K562 (cell line): Measurements from ENCODE around the gene MPC2. TPM values are rescaled to one million over a fixed set of nuclear protein-coding genes. Genes with fewer than 3 reads are reported as not detected.
A peak's percentile ranks its signal among the peaks of the same experiment; 100 is the strongest.

ENCODE experiments used
- BDP1 ChIP-seq: IDR thresholded peaks from 3 replicates; pipeline ENCODE4 v1.6.1; 2011; ENCODE audit not compliant: insufficient read length, insufficient read depth
- BRCA1 ChIP-seq, 2 experiments: fragments of 450-650 bp in 1 of 2; sonication (generic) in 1 of 2; formaldehyde crosslinking in 1 of 2; IDR thresholded peaks; 2 replicates each; pipeline versions ENCODE4 v1.5.0 to v1.6.1; 2017 to 2020; ENCODE audit warnings: mild to moderate bottlenecking in 1 of 2, missing genetic modification reagents in 1 of 2
- CAMTA2 ChIP-seq: fragments of 250-450 bp; sonication (Bioruptor Pico); conservative IDR thresholded peaks from 2 replicates; pipeline ENCODE4 v1.5.1; 2022
- CSDE1 ChIP-seq, 2 experiments: fragments of 450-650 bp; IDR thresholded peaks; 2 replicates each; pipeline ENCODE4 v1.6.1; 2016; ENCODE audit warnings: mild to moderate bottlenecking in 1 of 2
- DEAF1 ChIP-seq: fragments of 450-650 bp; formaldehyde crosslinking; IDR thresholded peaks from 2 replicates; pipeline ENCODE4 v1.4.0; 2020; ENCODE audit warnings: mild to moderate bottlenecking, moderate library complexity
- EP300 ChIP-seq: IDR thresholded peaks from 2 replicates; pipeline ENCODE4 v1.6.1; 2012; ENCODE audit warnings: low read length, improper control_type of control experiment
- ETV1 ChIP-seq: fragments of 450-650 bp; conservative IDR thresholded peaks from 2 replicates; pipeline ENCODE4 v1.6.1; 2016; ENCODE audit warnings: missing genetic modification characterization, control low read depth, low read depth, missing compliant biosample characterization
- FOXP1 ChIP-seq: sonication (generic); formaldehyde crosslinking; IDR thresholded peaks from 2 replicates; pipeline ENCODE4 v1.8.0; 2022; ENCODE audit warnings: mild to moderate bottlenecking, missing genetic modification reagents
- HDAC3 ChIP-seq: fragments of 450-650 bp; IDR thresholded peaks from 2 replicates; pipeline ENCODE4 v1.6.1; 2018; ENCODE audit warnings: borderline replicate concordance, mild to moderate bottlenecking, moderate library complexity; ENCODE audit not compliant: partially characterized antibody
- KDM2B ChIP-seq: fragments of 250-450 bp; sonication (Bioruptor Pico); IDR thresholded peaks from 2 replicates; pipeline ENCODE4 v1.8.0; 2021; ENCODE audit warnings: mild to moderate bottlenecking, moderate library complexity
- KDM4B ChIP-seq, 2 experiments: fragments of 450-650 bp in 1 of 2; sonication (generic) in 1 of 2; IDR thresholded peaks; 2 replicates each; pipeline ENCODE4 v1.6.1; 2016 to 2017; ENCODE audit warnings: borderline replicate concordance in 2 of 2, antibody characterized with exemption in 1 of 2, low read depth in 1 of 2, mild to moderate bottlenecking in 1 of 2
- LEF1 ChIP-seq: fragments of 450-650 bp; IDR thresholded peaks from 2 replicates; pipeline ENCODE4 v1.6.1; 2016; ENCODE audit warnings: mild to moderate bottlenecking
- MAFK ChIP-seq: IDR thresholded peaks from 2 replicates; pipeline ENCODE4 v1.6.1; 2011; ENCODE audit warnings: low read length, improper control_type of control experiment
- MECOM ChIP-seq: fragments of 250-450 bp; sonication (Bioruptor Pico); IDR thresholded peaks from 2 replicates; pipeline ENCODE4 v1.8.0; 2022; ENCODE audit warnings: inconsistent platforms
- RBM34 ChIP-seq: fragments of 200-400 bp; formaldehyde crosslinking; IDR thresholded peaks from 2 replicates; pipeline ENCODE4 v1.6.1; 2018; ENCODE audit warnings: low read length, borderline replicate concordance; ENCODE audit not compliant: insufficient read depth
- RFX5 ChIP-seq: IDR thresholded peaks from 2 replicates; pipeline ENCODE4 v1.6.1; 2011; ENCODE audit warnings: low read depth, mild to moderate bottlenecking, improper control_type of control experiment, low read length
- SETDB1 ChIP-seq: IDR thresholded peaks from one replicate; pipeline ENCODE4 v1.6.1; 2012; ENCODE audit warnings: low read length, control low read depth, inconsistent platforms
- SMAD2 ChIP-seq: fragments of 150-350 bp; IDR thresholded peaks from 2 replicates; pipeline ENCODE4 v1.6.1; 2014; ENCODE audit warnings: low read depth, mild to moderate bottlenecking, low read length
- STAG1 ChIP-seq: sonication (generic); formaldehyde crosslinking; IDR thresholded peaks from 2 replicates; pipeline ENCODE4 v1.5.0; 2020; ENCODE audit warnings: missing genetic modification reagents, borderline replicate concordance
- TEAD1 ChIP-seq, 2 experiments: fragments of 450-650 bp in 1 of 2; sonication (generic) in 1 of 2; formaldehyde crosslinking; IDR thresholded peaks; 2 replicates each; pipeline versions ENCODE4 v1.4.0 to v1.8.0; 2020 to 2022; ENCODE audit warnings: mild to moderate bottlenecking in 2 of 2, missing genetic modification reagents in 1 of 2
- TEAD2 ChIP-seq: fragments of 450-650 bp; IDR thresholded peaks from 2 replicates; pipeline ENCODE4 v1.6.1; 2016; ENCODE audit warnings: missing genetic modification characterization, control low read depth, missing compliant biosample characterization
- ZBTB17 ChIP-seq: fragments of 450-650 bp; formaldehyde crosslinking; IDR thresholded peaks from 2 replicates; pipeline ENCODE4 v1.4.0; 2020; ENCODE audit warnings: mild to moderate bottlenecking
- ZNF347 ChIP-seq: fragments of 450-650 bp; formaldehyde crosslinking; IDR thresholded peaks from 2 replicates; pipeline ENCODE4 v1.4.0; 2020; ENCODE audit warnings: low read depth, mild to moderate bottlenecking, moderate library complexity
- ZNF644 ChIP-seq: fragments of 200-800 bp; sonication (Bioruptor generic); IDR thresholded peaks from 2 replicates; pipeline ENCODE4 v1.6.1; 2016; ENCODE audit warnings: low read depth, missing genetic modification characterization, missing compliant biosample characterization
- ZNF76 ChIP-seq: fragments of 250-450 bp; sonication (Bioruptor Pico); IDR thresholded peaks from 2 replicates; pipeline ENCODE4 v1.4.0; 2020; ENCODE audit warnings: mild to moderate bottlenecking, moderate library complexity, borderline replicate concordance
- polyA plus RNA-seq, 8 experiments: library from polyadenylated mRNA; depleted of rRNA in 4 of 8; stranded (reverse) in 5 of 8; unstranded in 3 of 8; fragments of >200 nt; fragmentation: Nextera tagmentation in 2 of 8; fragmentation: Illumina TruSeq in 1 of 8; extraction: Ambion mirVana in 2 of 8; extraction: Trizol in 1 of 8; gene quantifications; 2 replicates each; pipeline versions ENCODE4 v1.2.1 to v1.2.3, GENCODE V29; 2011 to 2014; ENCODE audit warnings: inconsistent platforms in 1 of 8, missing spikeins in 1 of 8
- total RNA-seq, 7 experiments: library from RNA; depleted of rRNA in 6 of 7; stranded (reverse); fragments of >200 nt in 6 of 7; fragmentation: Illumina TruSeq in 2 of 7; extraction: Trizol in 2 of 7; gene quantifications; 2 replicates each; pipeline versions ENCODE4 v1.2.1 to v1.2.3, GENCODE V29; 2011 to 2021; ENCODE audit warnings: low replicate concordance in 1 of 7
- TF ChIP-seq, protein P1 (sequence below): fragments of 450-650 bp; IDR thresholded peaks from one replicate; pipeline ENCODE4 v1.6.1; 2018; ENCODE audit warnings: mild to moderate bottlenecking, moderate library complexity; ENCODE audit not compliant: partially characterized antibody

Gene MPC2
- total and polyA plus RNA-seq, 9 of the 15 experiments (the other 6 are each of a cell fraction or from before 2014, with no cell fraction given): 70.7 to 179 (median 144) TPM

GRCh38 chr1:167923324-167924056 lies 13.4 kb downstream of the MPC2 start (continued):
- TF ChIP-seq DEAF1 (CRISPR knock-in tag): no peak
- no peak for TF ChIP-seq KDM4B (IDR thresholded peaks at IDR 0.05; ENCODE audit: borderline replicate concordance in 2 of 2, low read depth in 1 of 2)
- TF ChIP-seq BDP1: no peak
- no peak for TF ChIP-seq TEAD2 (tag)
- TF ChIP-seq ZNF347: no peak
- TF ChIP-seq SETDB1: no peak
- no peak; a peak in 1 of 4 replicates for TF ChIP-seq CSDE1 (IDR thresholded peaks at IDR 0.05)
- TF ChIP-seq RFX5: no peak
- TF ChIP-seq RBM34: no peak
- TF ChIP-seq, protein P1, sequence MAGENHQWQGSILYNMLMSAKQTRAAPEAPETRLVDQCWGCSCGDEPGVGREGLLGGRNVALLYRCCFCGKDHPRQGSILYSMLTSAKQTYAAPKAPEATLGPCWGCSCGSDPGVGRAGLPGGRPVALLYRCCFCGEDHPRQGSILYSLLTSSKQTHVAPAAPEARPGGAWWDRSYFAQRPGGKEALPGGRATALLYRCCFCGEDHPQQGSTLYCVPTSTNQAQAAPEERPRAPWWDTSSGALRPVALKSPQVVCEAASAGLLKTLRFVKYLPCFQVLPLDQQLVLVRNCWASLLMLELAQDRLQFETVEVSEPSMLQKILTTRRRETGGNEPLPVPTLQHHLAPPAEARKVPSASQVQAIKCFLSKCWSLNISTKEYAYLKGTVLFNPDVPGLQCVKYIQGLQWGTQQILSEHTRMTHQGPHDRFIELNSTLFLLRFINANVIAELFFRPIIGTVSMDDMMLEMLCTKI: no peak
- TF ChIP-seq ZBTB17 (CRISPR knock-in tag): 0 out of 2 replicates have a peak, but pooled peaks have one; percentile 37
- no peak for TF ChIP-seq ZNF76 (CRISPR knock-in tag)
- no peak for TF ChIP-seq ETV1 (tag)
- TF ChIP-seq KDM2B (CRISPR knock-in tag): no peak
- TF ChIP-seq SMAD2: no peak
- TF ChIP-seq MAFK: 0 out of 2 replicates have a peak, but pooled peaks have one; percentile 15
- TF ChIP-seq CAMTA2 (CRISPR knock-in tag): no peak
- no peak for TF ChIP-seq LEF1
- TF ChIP-seq STAG1 (CRISPR knock-in tag): no peak
- TF ChIP-seq FOXP1 (CRISPR knock-in tag): no peak
- TF ChIP-seq ZNF644: no peak
- no peak for TF ChIP-seq MECOM (CRISPR knock-in tag)
- no peak for TF ChIP-seq HDAC3
- TF ChIP-seq TEAD1 (CRISPR knock-in tag; IDR thresholded peaks at IDR 0.05): no peak
- no peak for TF ChIP-seq BRCA1 (IDR thresholded peaks at IDR 0.05)
- TF ChIP-seq BRCA1 (CRISPR knock-in tag; IDR thresholded peaks at IDR 0.05): no peak
- TF ChIP-seq EP300: 0 out of 2 replicates have a peak, but pooled peaks have one; percentile 10
